Neural cell (in vitro differentiated cells): ENCODE data around the gene EXOC2. TPM values are rescaled to one million over a fixed set of nuclear protein-coding genes. Genes with fewer than 3 reads are reported as not detected.

Experiments used
- H2AFZ ChIP-seq: fragments of 200-600, 300-800 bp; sonication (generic), shearing (Covaris generic); 2 replicates; pipeline ENCODE4 v1.6.0; 2014; ENCODE audit warnings: low read depth, mild to moderate bottlenecking, antibody characterized with exemption, low read length, moderate library complexity
- H3F3A ChIP-seq: fragments of 200-600 bp; shearing (Covaris generic); 2 replicates; pipeline ENCODE4 v1.6.1; 2016; ENCODE audit warnings: mild to moderate bottlenecking, moderate library complexity, mixed read lengths, antibody characterized with exemption, low read length; ENCODE audit not compliant: insufficient read depth, poor library complexity, severe bottlenecking
- H3K27ac ChIP-seq: fragments of 200-600, 300-800 bp; sonication (generic), shearing (Covaris generic); 2 replicates; pipeline ENCODE4 v1.5.1; 2014; ENCODE audit warnings: mild to moderate bottlenecking, low read length, moderate library complexity
- H3K27me3 ChIP-seq: fragments of 300-800, 200-600 bp; sonication (generic), shearing (Covaris generic); 2 replicates; pipeline ENCODE4 v1.6.0; 2014; ENCODE audit warnings: mild to moderate bottlenecking, low read depth, low read length, moderate library complexity; ENCODE audit not compliant: insufficient read depth
- H3K36me3 ChIP-seq: fragments of 300-800, 200-600 bp; sonication (generic), shearing (Covaris generic); 2 replicates; pipeline ENCODE4 v1.5.1; 2014; ENCODE audit warnings: mild to moderate bottlenecking, antibody characterized with exemption, low read length, moderate library complexity; ENCODE audit not compliant: insufficient read depth
- H3K4me2 ChIP-seq: fragments of 300-800, 200-600 bp; sonication (generic), shearing (Covaris generic); 2 replicates; pipeline ENCODE4 v1.6.0; 2014; ENCODE audit warnings: mild to moderate bottlenecking, low read length
- H3K4me3 ChIP-seq: fragments of 300-800, 200-600 bp; sonication (generic), shearing (Covaris generic); 2 replicates; pipeline ENCODE4 v1.5.1; 2014; ENCODE audit warnings: mild to moderate bottlenecking, low read length, moderate library complexity
- H3K79me2 ChIP-seq: fragments of 200-600 bp; shearing (Covaris generic); replicated peaks from 2 replicates; pipeline ENCODE4 v1.6.0; 2014; ENCODE audit warnings: mild to moderate bottlenecking, low read length, moderate library complexity; ENCODE audit not compliant: insufficient read depth
- H3K9ac ChIP-seq: fragments of 300-800, 200-600 bp; sonication (generic), shearing (Covaris generic); 2 replicates; pipeline ENCODE4 v1.6.1; 2016; ENCODE audit warnings: mild to moderate bottlenecking, low read length, mixed read lengths
- H3K9me2 ChIP-seq: fragments of 200-600 bp; shearing (Covaris generic); 2 replicates; pipeline ENCODE4 v1.6.1; 2016; ENCODE audit warnings: mild to moderate bottlenecking, low read length, mixed read lengths; ENCODE audit not compliant: insufficient read depth
- H3K9me3 ChIP-seq: fragments of 200-600, 300-800 bp; sonication (generic), shearing (Covaris generic); 2 replicates; pipeline ENCODE4 v1.6.1; 2016; ENCODE audit warnings: mild to moderate bottlenecking, mixed run types, low read length, moderate library complexity, mixed read lengths
- H4K20me1 ChIP-seq: fragments of 200-600 bp; shearing (Covaris generic); 2 replicates; pipeline ENCODE4 v1.6.1; 2016; ENCODE audit warnings: mild to moderate bottlenecking, mixed run types; ENCODE audit not compliant: insufficient read depth
- EP300 ChIP-seq: fragments of 450-650 bp; conservative IDR thresholded peaks from 2 replicates; pipeline ENCODE4 v1.6.1; 2014; ENCODE audit warnings: antibody characterized with exemption, mild to moderate bottlenecking, moderate library complexity; ENCODE audit not compliant: poor library complexity, severe bottlenecking
- EZH2 ChIP-seq: fragments of 200-600, 300-800 bp; shearing (Covaris generic), sonication (generic); IDR thresholded peaks from 2 replicates; pipeline ENCODE4 v1.6.1; 2014; ENCODE audit warnings: antibody characterized with exemption, low read length, borderline replicate concordance, mild to moderate bottlenecking; ENCODE audit not compliant: insufficient read depth, poor library complexity, severe bottlenecking
- MXI1 ChIP-seq: fragments of 450-650 bp; conservative IDR thresholded peaks from 2 replicates; pipeline ENCODE4 v1.6.1; 2014; ENCODE audit warnings: antibody characterized with exemption, mild to moderate bottlenecking; ENCODE audit not compliant: poor library complexity, severe bottlenecking
- POLR2AphosphoS5 ChIP-seq: IDR thresholded peaks from 2 replicates; pipeline ENCODE4 v1.6.1; 2012
- RAD21 ChIP-seq: fragments of 450-650 bp; conservative IDR thresholded peaks from 2 replicates; pipeline ENCODE4 v1.6.1; 2014; ENCODE audit warnings: antibody characterized with exemption, mild to moderate bottlenecking, moderate library complexity
- REST ChIP-seq: IDR thresholded peaks from 2 replicates; pipeline ENCODE4 v1.6.1; 2012; ENCODE audit warnings: borderline replicate concordance
- SMC3 ChIP-seq: fragments of 450-650 bp; conservative IDR thresholded peaks from 2 replicates; pipeline ENCODE4 v1.6.1; 2014; ENCODE audit warnings: antibody characterized with exemption, mild to moderate bottlenecking, moderate library complexity; ENCODE audit not compliant: poor library complexity
- TAF1 ChIP-seq: IDR thresholded peaks from 2 replicates; pipeline ENCODE4 v1.6.1; 2012; ENCODE audit warnings: low read depth
- polyA plus RNA-seq: library from polyadenylated mRNA; depleted of rRNA; stranded (reverse); fragments of >200 nt; gene quantifications from 2 replicates; pipeline ENCODE4 v1.2.3, GENCODE V29; 2014
- TF ChIP-seq, protein P1 (sequence below): fragments of 450-650 bp; IDR thresholded peaks from 2 replicates; pipeline ENCODE4 v1.5.1; 2014; ENCODE audit warnings: antibody characterized with exemption, mild to moderate bottlenecking, moderate library complexity; ENCODE audit not compliant: poor library complexity, severe bottlenecking

EXOC2 gene
- polyA plus RNA-seq, 1 donor from 2014 or later: 38.6 TPM

DNA sequence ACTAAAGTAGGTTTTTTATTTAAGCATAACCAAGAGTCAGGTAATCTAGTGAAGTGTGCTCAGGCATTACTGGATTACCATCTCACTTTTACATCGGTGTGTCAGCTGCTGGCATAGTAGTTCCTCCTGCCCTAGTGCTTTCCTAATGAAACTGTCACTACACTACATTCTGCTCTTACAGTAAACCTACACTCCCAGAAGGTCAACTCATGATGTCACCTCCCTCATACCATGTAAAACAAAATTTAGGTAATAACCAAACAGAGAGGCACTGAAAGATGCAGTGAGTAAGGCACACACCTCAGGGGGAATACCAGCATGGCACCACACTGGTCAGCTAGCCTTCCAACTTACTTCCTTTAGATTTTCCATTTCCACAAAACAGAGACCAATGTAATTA lies 59.3 kb downstream of the EXOC2 start:
- H4K20me1 ChIP-seq: no peaks in the 10 kb centered on the region
- H3K27ac ChIP-seq: no peak overlapping the region
- no peak overlapping the region for H3K4me2 ChIP-seq
- no peaks in the 10 kb centered on the region for H3K79me2 ChIP-seq
- no peaks in the 10 kb centered on the region for H3K36me3 ChIP-seq
- no peak overlapping the region for H3K4me3 ChIP-seq
- H3K27me3 ChIP-seq: no peaks in the 10 kb centered on the region
- H3K9ac ChIP-seq: no peak overlapping the region
- no peaks in the 10 kb centered on the region for H3K9me3 ChIP-seq
- H3K9me2 ChIP-seq: no peaks in the 10 kb centered on the region
- no peaks in the 10 kb centered on the region for H3F3A ChIP-seq
- no peak overlapping the region for H2AFZ ChIP-seq
- TF ChIP-seq TAF1 (no peak), MXI1 (no peak), EZH2 (no peak), SMC3 (no peak)

GRCh38 chr6:628766-629165 lies 64.2 kb downstream of the EXOC2 start:
- no peaks in the 10 kb centered on the region for H4K20me1 ChIP-seq
- H3K9me3 ChIP-seq: no peaks in the 10 kb centered on the region
- H3K9me2 ChIP-seq: no peaks in the 10 kb centered on the region
- H3K36me3 ChIP-seq: no peaks in the 10 kb centered on the region
- no peaks in the 10 kb centered on the region for H3K27me3 ChIP-seq
- no peaks in the 10 kb centered on the region for H3K79me2 ChIP-seq
- H3F3A ChIP-seq: no peaks in the 10 kb centered on the region
- H3K9ac ChIP-seq: no peak overlapping the region
- H3K4me3 ChIP-seq: no peak overlapping the region
- H3K4me2 ChIP-seq: no peak overlapping the region
- TF ChIP-seq SMC3: no peak
- TF ChIP-seq POLR2AphosphoS5: no peak
- TF ChIP-seq TAF1: no peak
- TF ChIP-seq EP300: no peak
- TF ChIP-seq REST: no peak
- TF ChIP-seq, protein P1, sequence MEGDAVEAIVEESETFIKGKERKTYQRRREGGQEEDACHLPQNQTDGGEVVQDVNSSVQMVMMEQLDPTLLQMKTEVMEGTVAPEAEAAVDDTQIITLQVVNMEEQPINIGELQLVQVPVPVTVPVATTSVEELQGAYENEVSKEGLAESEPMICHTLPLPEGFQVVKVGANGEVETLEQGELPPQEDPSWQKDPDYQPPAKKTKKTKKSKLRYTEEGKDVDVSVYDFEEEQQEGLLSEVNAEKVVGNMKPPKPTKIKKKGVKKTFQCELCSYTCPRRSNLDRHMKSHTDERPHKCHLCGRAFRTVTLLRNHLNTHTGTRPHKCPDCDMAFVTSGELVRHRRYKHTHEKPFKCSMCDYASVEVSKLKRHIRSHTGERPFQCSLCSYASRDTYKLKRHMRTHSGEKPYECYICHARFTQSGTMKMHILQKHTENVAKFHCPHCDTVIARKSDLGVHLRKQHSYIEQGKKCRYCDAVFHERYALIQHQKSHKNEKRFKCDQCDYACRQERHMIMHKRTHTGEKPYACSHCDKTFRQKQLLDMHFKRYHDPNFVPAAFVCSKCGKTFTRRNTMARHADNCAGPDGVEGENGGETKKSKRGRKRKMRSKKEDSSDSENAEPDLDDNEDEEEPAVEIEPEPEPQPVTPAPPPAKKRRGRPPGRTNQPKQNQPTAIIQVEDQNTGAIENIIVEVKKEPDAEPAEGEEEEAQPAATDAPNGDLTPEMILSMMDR: no peak
- TF ChIP-seq EZH2: no peak
- TF ChIP-seq MXI1: no peak
- TF ChIP-seq RAD21: no peak
- no peak overlapping the region for H3K27ac ChIP-seq
- H2AFZ ChIP-seq: no peak overlapping the region
